GM20431 (cell line): ENCODE measurements around the gene GJC1.

Experiments used
- in situ Hi-C: fragments of 300-500 bp; cut with MseI, MboI; formaldehyde crosslinking; loops from one replicate; pipeline ENCODE4 v1.15.0; 2020; ENCODE audit warnings: low sequenced_read_pairs; ENCODE audit not compliant: unreplicated experiment

GJC1 gene

GRCh38 chr17:44780161-44780560 is 49.9 kb downstream of the GJC1 start:
- in situ Hi-C loops = loop anchor here (5.0 kb wide), 1 partner anchor 77 kb away; no protein-coding TSS in a partner anchor

GRCh38 chr17:44779211-44780025 is 50.7 kb downstream of the GJC1 start:
- in situ Hi-C loops = loop anchor here (5.0 kb wide), 1 partner anchor 78 kb away; no protein-coding TSS in a partner anchor

GRCh38 chr17:44778656-44779210 is 51.4 kb downstream of the GJC1 start:
- in situ Hi-C loops = no loop called here

- in situ Hi-C loops = no loop called here
These were observed 52.4 kb downstream of the GJC1 start for GRCh38 chr17:44777394-44778348.

GRCh38 chr17:44776628-44777393 is 53.3 kb downstream of the GJC1 start:
- in situ Hi-C loops = no loop called here

- in situ Hi-C loops = no loop called here
These were observed 54.1 kb downstream of the GJC1 start for GRCh38 chr17:44775838-44776621.

GRCh38 chr17:44775136-44775837 is 54.8 kb downstream of the GJC1 start:
- in situ Hi-C loops = no loop called here

- in situ Hi-C loops = no loop called here
These were observed 55.6 kb downstream of the GJC1 start for GRCh38 chr17:44774271-44775135.

GRCh38 chr17:44773140-44773539 is 56.9 kb downstream of the GJC1 start:
- in situ Hi-C loops = no loop called here

- in situ Hi-C loops = no loop called here
These were observed 57.6 kb downstream of the GJC1 start for GRCh38 chr17:44772308-44773045.

- in situ Hi-C loops = no loop called here
These were observed 59.7 kb downstream of the GJC1 start for GRCh38 chr17:44770166-44770925.

- in situ Hi-C loops = no loop called here
These were observed 60.4 kb downstream of the GJC1 start for GRCh38 chr17:44769647-44770084.

GRCh38 chr17:44769230-44769629 is 60.9 kb downstream of the GJC1 start:
- in situ Hi-C loops = no loop called here

GRCh38 chr17:44768505-44769142 is 61.5 kb downstream of the GJC1 start:
- in situ Hi-C loops = no loop called here

- in situ Hi-C loops = no loop called here
These were observed 62.6 kb downstream of the GJC1 start for GRCh38 chr17:44767493-44767892.
